PC-3 (cell line): Measurements from ENCODE around the gene NALCN. TPM values are rescaled to one million over a fixed set of nuclear protein-coding genes. Genes with fewer than 3 reads are reported as not detected.

ENCODE experiments used
- ATAC-seq: fragments of 200-7000 bp; cut with Tn5 transposase; 2 replicates; pipeline ENCODE4 v1.9.1; 2020; ENCODE audit warnings: mild to moderate bottlenecking, moderate library complexity
- BruUV-seq: library from RNA; stranded (reverse); fragments of 400-500 nt; replicated peaks from 2 replicates; lab custom pipeline; 2021; lab: Mats Ljungman, UMichigan
- CTCF ChIA-PET: fragments of 300-600 bp; sonication (Branson Sonifier 250); formaldehyde crosslinking; loops from one replicate; lab custom pipeline; 2022; ENCODE audit warnings: antibody characterized with exemption; lab: Charles Lee
- POLR2A ChIA-PET: fragments of 300-600 bp; sonication (Branson Sonifier 250); formaldehyde crosslinking; loops from one replicate; lab custom pipeline; 2022; ENCODE audit warnings: antibody characterized with exemption; ENCODE audit not compliant: unreplicated experiment; lab: Charles Lee
- DNase-seq: peaks from one replicate; pipeline ENCODE4 v3.0.0-alpha.2; 2015
- H2AFZ ChIP-seq: fragments of 300-600 bp; sonication (generic); 2 replicates; pipeline ENCODE4 v1.6.0; 2016; ENCODE audit warnings: antibody characterized with exemption, low read length
- H3F3A ChIP-seq: fragments of 300-600 bp; sonication (generic); one replicate; pipeline ENCODE4 v1.6.0; 2017; ENCODE audit warnings: antibody characterized with exemption, low read length, control low read depth, mild to moderate bottlenecking; ENCODE audit not compliant: unreplicated experiment
- H3K27ac ChIP-seq: fragments of 300-600 bp; sonication (generic); 2 replicates; pipeline ENCODE4 v1.5.1; 2016; ENCODE audit warnings: mild to moderate bottlenecking, low read length
- H3K27me3 ChIP-seq: fragments of 300-600 bp; sonication (generic); 2 replicates; pipeline ENCODE4 v1.6.1; 2016; ENCODE audit warnings: low read length, mixed read lengths
- H3K36me3 ChIP-seq: fragments of 300-600 bp; sonication (generic); 2 replicates; pipeline ENCODE4 v1.6.1; 2016; ENCODE audit warnings: low read depth, mixed run types, low read length, mixed read lengths
- H3K4me1 ChIP-seq: fragments of 300-600 bp; sonication (generic); 2 replicates; pipeline ENCODE4 v1.5.1; 2016; ENCODE audit warnings: low read length; ENCODE audit not compliant: insufficient read depth
- H3K4me2 ChIP-seq: fragments of 300-600 bp; sonication (generic); 2 replicates; pipeline ENCODE4 v1.6.0; 2016; ENCODE audit warnings: low read length
- H3K4me3 ChIP-seq: fragments of 300-600 bp; sonication (generic); 2 replicates; pipeline ENCODE4 v1.5.1; 2016; ENCODE audit warnings: mild to moderate bottlenecking, low read length, mixed read lengths
- H3K79me2 ChIP-seq: fragments of 300-600 bp; sonication (generic); 2 replicates; pipeline ENCODE4 v1.6.1; 2017; ENCODE audit warnings: low read length, mixed read lengths
- H3K9ac ChIP-seq: fragments of 300-600 bp; sonication (generic); 2 replicates; pipeline ENCODE4 v1.6.0; 2016; ENCODE audit warnings: mild to moderate bottlenecking, low read length
- H3K9me2 ChIP-seq: fragments of 300-600 bp; sonication (generic); replicated peaks from 2 replicates; pipeline ENCODE4 v1.6.1; 2016; ENCODE audit warnings: mixed run types, low read length, mixed read lengths
- H3K9me3 ChIP-seq: fragments of 300-600 bp; sonication (generic); 2 replicates; pipeline ENCODE4 v1.6.1; 2016; ENCODE audit warnings: low read length, mixed read lengths
- H4K20me1 ChIP-seq: fragments of 300-600 bp; sonication (generic); 2 replicates; pipeline ENCODE4 v1.6.1; 2016; ENCODE audit warnings: low read length, mixed read lengths
- CTCF ChIP-seq: fragments of 300-600 bp; sonication (generic); conservative IDR thresholded peaks from 2 replicates; pipeline ENCODE4 v1.5.1; 2017; ENCODE audit warnings: antibody characterized with exemption, low read depth, mild to moderate bottlenecking, low read length
- EZH2 ChIP-seq: fragments of 300-600 bp; sonication (generic); IDR thresholded peaks from one replicate; pipeline ENCODE4 v1.6.1; 2017; ENCODE audit warnings: antibody characterized with exemption, mild to moderate bottlenecking, low read length; ENCODE audit not compliant: unreplicated experiment
- EZH2phosphoT487 ChIP-seq: fragments of 300-600 bp; sonication (generic); IDR thresholded peaks from 2 replicates; pipeline ENCODE4 v1.6.1; 2018; ENCODE audit warnings: mild to moderate bottlenecking, antibody characterized with exemption, low read length, borderline replicate concordance
- intact Hi-C: fragments of 100-400 bp; cut with micrococcal nuclease; formaldehyde crosslinking; loops from 2 replicates; pipeline ENCODE4 v1.9.0; 2023
- total RNA-seq: library from RNA; depleted of rRNA; stranded (reverse); fragments of >200 nt; gene quantifications from 2 replicates; pipeline ENCODE4 v1.2.3, GENCODE V29; 2014

NALCN gene
- total RNA-seq, 1 experiment from 2014 or later, result 11.8 TPM

GRCh38 chr13:101146101-101146898 is 270.0 kb downstream of the NALCN start:
- DNase-seq, result peak; percentile 52
- no peak overlapping the region for H3K9ac ChIP-seq
- H3K9me3 ChIP-seq, result no peaks in the 10 kb centered on the region
- H3F3A ChIP-seq, result no peaks in the 10 kb centered on the region
- BruUV-seq, result no TSS peak
- peak overlapping the region; percentile 61 for H3K27ac ChIP-seq
- H2AFZ ChIP-seq, result peak overlapping the region; percentile 51; the same call in 1 of the 2 replicates
- intact Hi-C loops, result loop anchor here (5.0 to 10.0 kb wide), 2 partner anchors 639 to 1411 kb away; no protein-coding TSS in a partner anchor
- H3K4me1 ChIP-seq, result peaks cover 22% of the 10 kb centered on the region
- ChIA-PET CTCF (interaction anchor here (0.6 to 1.5 kb wide), 4 partner anchors 9 to 482 kb away, joined by 3 to 4 read pairs (median 3); no protein-coding TSS in a partner anchor), POLR2A (no interaction called here)
- H3K4me2 ChIP-seq, result peak overlapping the region; percentile 48
- H3K9me2 ChIP-seq, result no peaks in the 10 kb centered on the region
- no peaks in the 10 kb centered on the region for H3K36me3 ChIP-seq
- H3K4me3 ChIP-seq, result peak overlapping the region; percentile 19; the same call in 1 of the 2 replicates
- peak; percentile 31 for ATAC-seq
- H3K79me2 ChIP-seq, result no peaks in the 10 kb centered on the region
- TF ChIP-seq CTCF, result no peak
- TF ChIP-seq EZH2, result no peak
- TF ChIP-seq EZH2phosphoT487, result no peak
- H4K20me1 ChIP-seq, result no peaks in the 10 kb centered on the region
- H3K27me3 ChIP-seq, result no peaks in the 10 kb centered on the region

GRCh38 chr13:101144808-101145419 is 271.4 kb downstream of the NALCN start:
- no TSS peak for BruUV-seq
- TF ChIP-seq CTCF, result peak; percentile 70
- TF ChIP-seq EZH2phosphoT487, result no peak

More at GRCh38 chr13:101144808-101145419, 271.4 kb downstream of the NALCN start:
- Histone ChIP-seq H4K20me1 (no peaks in the 10 kb centered on the region), H3K4me2 (0 out of 2 replicates have a peak overlapping the region, but pooled peaks have one; percentile 48), H3K27ac (no peak overlapping the region), H3K79me2 (no peaks in the 10 kb centered on the region), H3K4me3 (no peak overlapping the region), H3K36me3 (no peaks in the 10 kb centered on the region), H3K9me2 (no peaks in the 10 kb centered on the region), H3K27me3 (no peaks in the 10 kb centered on the region), H2AFZ (no peak overlapping the region), H3K9ac (no peak overlapping the region), H3F3A (no peaks in the 10 kb centered on the region), H3K4me1 (peaks cover 22% of the 10 kb centered on the region), H3K9me3 (no peaks in the 10 kb centered on the region)
- intact Hi-C loops, result loop anchor here (1.0 to 10.0 kb wide), 6 partner anchors 308 to 1412 kb away; partner anchors contain the start of gene ITGBL1
- peak; percentile 74 for DNase-seq
- POLR2A ChIA-PET, result interaction anchor here (0.7 kb wide), 1 partner anchor 614 kb away, joined by 5 read pairs; no protein-coding TSS in a partner anchor
- peak; percentile 68 for ATAC-seq
- CTCF ChIA-PET, result interaction anchor here (0.6 to 1.5 kb wide), 10 partner anchors 11 to 1425 kb away, joined by 3 to 6 read pairs (median 3); no protein-coding TSS in a partner anchor
